SK-N-SH treated with all-trans-retinoic acid at 6 μM for 48 hours (cell line): ENCODE data around the gene ETV6.

Experiments
- BACH2 ChIP-seq: fragments of 250-450 bp; sonication (Bioruptor Pico); IDR thresholded peaks from 2 replicates; pipeline ENCODE4 v1.9.0; 2021; ENCODE audit warnings: mild to moderate bottlenecking, borderline replicate concordance
- CSRNP3 ChIP-seq: fragments of 250-450 bp; sonication (Bioruptor Pico); IDR thresholded peaks from 2 replicates; pipeline ENCODE4 v1.5.1; 2021; ENCODE audit warnings: mild to moderate bottlenecking, moderate library complexity
- GLIS3 ChIP-seq: fragments of 250-450 bp; sonication (Bioruptor Pico); IDR thresholded peaks from 2 replicates; pipeline ENCODE4 v1.5.0; 2020; ENCODE audit warnings: mild to moderate bottlenecking, moderate library complexity
- PPARA ChIP-seq: fragments of 250-450 bp; sonication (Bioruptor Pico); IDR thresholded peaks from 2 replicates; pipeline ENCODE4 v1.5.0; 2020; ENCODE audit warnings: mild to moderate bottlenecking, borderline replicate concordance
- RARB ChIP-seq: fragments of 250-450 bp; sonication (Bioruptor Pico); IDR thresholded peaks from 2 replicates; pipeline ENCODE4 v1.8.0; 2021; ENCODE audit warnings: mild to moderate bottlenecking, moderate library complexity
- ZC3H10 ChIP-seq: fragments of 250-450 bp; sonication (Bioruptor Pico); IDR thresholded peaks from 2 replicates; pipeline ENCODE4 v1.5.1; 2021; ENCODE audit warnings: mild to moderate bottlenecking, moderate library complexity
- ZFP3 ChIP-seq: fragments of 250-450 bp; sonication (Bioruptor Pico); IDR thresholded peaks from 2 replicates; pipeline ENCODE4 v1.5.0; 2020; ENCODE audit warnings: mild to moderate bottlenecking, moderate library complexity
- ZFP30 ChIP-seq: fragments of 450-650 bp; formaldehyde crosslinking; IDR thresholded peaks from 2 replicates; pipeline ENCODE4 v1.5.0; 2022; ENCODE audit warnings: mild to moderate bottlenecking, moderate library complexity
- TF ChIP-seq, protein P1 (sequence below): fragments of 250-450 bp; sonication (Bioruptor Pico); IDR thresholded peaks from 2 replicates; pipeline ENCODE4 v1.8.0; 2020; ENCODE audit warnings: mild to moderate bottlenecking, moderate library complexity, borderline replicate concordance

GRCh38 chr12:11654338-11654737 is 4.9 kb downstream of the ETV6 start:
- TF ChIP-seq RARB (CRISPR knock-in tag), result no peak
- TF ChIP-seq PPARA (CRISPR knock-in tag), result no peak
- TF ChIP-seq BACH2 (CRISPR knock-in tag), result no peak
- no peak for TF ChIP-seq ZFP3 (CRISPR knock-in tag)
- no peak for TF ChIP-seq ZFP30 (CRISPR knock-in tag)
- no peak for TF ChIP-seq ZC3H10 (CRISPR knock-in tag)
- TF ChIP-seq, protein P1, sequence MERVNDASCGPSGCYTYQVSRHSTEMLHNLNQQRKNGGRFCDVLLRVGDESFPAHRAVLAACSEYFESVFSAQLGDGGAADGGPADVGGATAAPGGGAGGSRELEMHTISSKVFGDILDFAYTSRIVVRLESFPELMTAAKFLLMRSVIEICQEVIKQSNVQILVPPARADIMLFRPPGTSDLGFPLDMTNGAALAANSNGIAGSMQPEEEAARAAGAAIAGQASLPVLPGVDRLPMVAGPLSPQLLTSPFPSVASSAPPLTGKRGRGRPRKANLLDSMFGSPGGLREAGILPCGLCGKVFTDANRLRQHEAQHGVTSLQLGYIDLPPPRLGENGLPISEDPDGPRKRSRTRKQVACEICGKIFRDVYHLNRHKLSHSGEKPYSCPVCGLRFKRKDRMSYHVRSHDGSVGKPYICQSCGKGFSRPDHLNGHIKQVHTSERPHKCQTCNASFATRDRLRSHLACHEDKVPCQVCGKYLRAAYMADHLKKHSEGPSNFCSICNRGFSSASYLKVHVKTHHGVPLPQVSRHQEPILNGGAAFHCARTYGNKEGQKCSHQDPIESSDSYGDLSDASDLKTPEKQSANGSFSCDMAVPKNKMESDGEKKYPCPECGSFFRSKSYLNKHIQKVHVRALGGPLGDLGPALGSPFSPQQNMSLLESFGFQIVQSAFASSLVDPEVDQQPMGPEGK (CRISPR knock-in tag), result no peak
- no peak for TF ChIP-seq GLIS3 (CRISPR knock-in tag)
- no peak for TF ChIP-seq CSRNP3 (CRISPR knock-in tag)
